Occipital lobe (tissue), 2 donors: ENCODE results near the gene OR4D10. TPM values are rescaled to one million over a fixed set of nuclear protein-coding genes. Genes with fewer than 3 reads are reported as not detected.
"Not testable (repeated sequence)": the region's sequence is repeated elsewhere in the genome, so short reads cannot be mapped to it uniquely, and the experiment has no call there.

Source experiments
- DNase-seq: peaks from one replicate; lab custom pipeline; 2025; lab: John Stamatoyannopoulos, UW
- total RNA-seq: library from RNA; depleted of rRNA; stranded (reverse); fragments of >200 nt; gene quantifications from one replicate; pipeline ENCODE4 v1.2.3, GENCODE V29; 2014

OR4D10 gene
- not detected for total RNA-seq

GRCh38 chr11:59473015-59473414, at the start of gene OR4D10:
TSS of gene OR4D10 (plus strand) at chr11:59473315. CDS start at chr11:59477430, 4,115 bp downstream.
- no peak for DNase-seq

GRCh38 chr11:59423835-59424234, 49.3 kb upstream of the OR4D10 start:
- no peak for DNase-seq

- no peak for DNase-seq
Observed at GRCh38 chr11:59425131-59425530, 48.0 kb upstream of the OR4D10 start.

- DNase-seq: no peak
Observed at GRCh38 chr11:59426361-59427067, 46.6 kb upstream of the OR4D10 start, which contains the start of gene OR5A2. TSS of gene OR5A2 (minus strand) at chr11:59426413. CDS start at chr11:59422953, 3,460 bp downstream.

GRCh38 chr11:59427068-59427382, 46.1 kb upstream of the OR4D10 start:
- no peak for DNase-seq

GRCh38 chr11:59429924-59430516, 43.1 kb upstream of the OR4D10 start:
- DNase-seq: no peak

- no peak for DNase-seq
Observed at GRCh38 chr11:59436169-59436568, 36.9 kb upstream of the OR4D10 start, which contains the start of gene OR5A1. TSS of gene OR5A1 (plus strand) at chr11:59436469. CDS start at chr11:59443169, 6,700 bp downstream.

- no peak for DNase-seq
Observed at GRCh38 chr11:59437770-59438169, 35.3 kb upstream of the OR4D10 start.

- DNase-seq: not testable (repeated sequence)
Observed at GRCh38 chr11:59445624-59446023, 27.5 kb upstream of the OR4D10 start.

GRCh38 chr11:59448484-59448883, 24.6 kb upstream of the OR4D10 start:
- DNase-seq: no peak

GRCh38 chr11:59456661-59457060, 16.5 kb upstream of the OR4D10 start, which contains the start of gene OR4D6:
TSS of gene OR4D6 (plus strand) at chr11:59456961. CDS start at chr11:59456961, 0 bp downstream.
- no peak for DNase-seq

- DNase-seq: no peak
Observed at GRCh38 chr11:59459916-59460315, 13.2 kb upstream of the OR4D10 start.

GRCh38 chr11:59463190-59463641, 9.9 kb upstream of the OR4D10 start:
- DNase-seq: no peak

- DNase-seq: no peak
Observed at GRCh38 chr11:59475176-59475575, 2.1 kb downstream of the OR4D10 start.

- no peak for DNase-seq
Observed at GRCh38 chr11:59479906-59480305, 6.8 kb downstream of the OR4D10 start.

GRCh38 chr11:59480359-59480758, 7.2 kb downstream of the OR4D10 start:
- DNase-seq: no peak

GRCh38 chr11:59501931-59502330, 28.8 kb downstream of the OR4D10 start:
- DNase-seq: no peak

GRCh38 chr11:59503276-59503675, 30.2 kb downstream of the OR4D10 start, which contains the start of gene OR4D11:
TSS of gene OR4D11 (plus strand) at chr11:59503576. CDS start at chr11:59503576, 0 bp downstream.
- DNase-seq: no peak

GRCh38 chr11:59510941-59511589, 38.0 kb downstream of the OR4D10 start, which contains the start of gene OR4D9:
TSS of gene OR4D9 (plus strand) at chr11:59511539. CDS start at chr11:59514913, 3,374 bp downstream.
- no peak for DNase-seq

- DNase-seq: no peak
Observed at GRCh38 chr11:59511675-59512074, 38.6 kb downstream of the OR4D10 start.

- DNase-seq: not testable (repeated sequence)
Observed at GRCh38 chr11:59520139-59520538, 47.0 kb downstream of the OR4D10 start.

GRCh38 chr11:59520741-59521140, 47.6 kb downstream of the OR4D10 start:
- DNase-seq: no peak
